Effector memory CD4-positive, alpha-beta T cell (primary cell): ENCODE data around the gene VARS2.
A peak's percentile ranks its signal among the peaks of the same experiment; 100 is the strongest.
"Not testable (repeated sequence)": the region's sequence is repeated elsewhere in the genome, so short reads cannot be mapped to it uniquely, and the experiment has no call there.

Experiments
- DNase-seq, 3 donors: peaks; one replicate each; pipeline ENCODE4 v3.0.0-alpha.2; 2020
- H3K27ac ChIP-seq: 2 replicates; pipeline ENCODE4 v1.7.0; 2013; ENCODE audit warnings: mild to moderate bottlenecking, low read length, moderate library complexity; ENCODE audit not compliant: insufficient read depth, poor library complexity, severe bottlenecking
- H3K27me3 ChIP-seq: replicated peaks from 2 replicates; pipeline ENCODE4 v1.7.0; 2013; ENCODE audit warnings: mild to moderate bottlenecking, low read length; ENCODE audit not compliant: insufficient read depth, control insufficient read depth, poor library complexity, severe bottlenecking
- H3K36me3 ChIP-seq: 2 replicates; pipeline ENCODE4 v1.7.0; 2013; ENCODE audit warnings: mild to moderate bottlenecking, low read length, moderate library complexity; ENCODE audit not compliant: control insufficient read depth, insufficient read depth
- H3K4me1 ChIP-seq: 2 replicates; pipeline ENCODE4 v1.7.0; 2013; ENCODE audit warnings: low read length, mild to moderate bottlenecking; ENCODE audit not compliant: control insufficient read depth, insufficient read depth, poor library complexity, severe bottlenecking
- H3K4me3 ChIP-seq: 2 replicates; pipeline ENCODE4 v1.7.0; 2013; ENCODE audit warnings: low read length, low read depth, mild to moderate bottlenecking; ENCODE audit not compliant: insufficient read depth, poor library complexity, severe bottlenecking
- H3K9me3 ChIP-seq: 2 replicates; pipeline ENCODE4 v1.7.0; 2013; ENCODE audit warnings: mild to moderate bottlenecking, low read length, moderate library complexity; ENCODE audit not compliant: control insufficient read depth

VARS2 gene

DNA sequence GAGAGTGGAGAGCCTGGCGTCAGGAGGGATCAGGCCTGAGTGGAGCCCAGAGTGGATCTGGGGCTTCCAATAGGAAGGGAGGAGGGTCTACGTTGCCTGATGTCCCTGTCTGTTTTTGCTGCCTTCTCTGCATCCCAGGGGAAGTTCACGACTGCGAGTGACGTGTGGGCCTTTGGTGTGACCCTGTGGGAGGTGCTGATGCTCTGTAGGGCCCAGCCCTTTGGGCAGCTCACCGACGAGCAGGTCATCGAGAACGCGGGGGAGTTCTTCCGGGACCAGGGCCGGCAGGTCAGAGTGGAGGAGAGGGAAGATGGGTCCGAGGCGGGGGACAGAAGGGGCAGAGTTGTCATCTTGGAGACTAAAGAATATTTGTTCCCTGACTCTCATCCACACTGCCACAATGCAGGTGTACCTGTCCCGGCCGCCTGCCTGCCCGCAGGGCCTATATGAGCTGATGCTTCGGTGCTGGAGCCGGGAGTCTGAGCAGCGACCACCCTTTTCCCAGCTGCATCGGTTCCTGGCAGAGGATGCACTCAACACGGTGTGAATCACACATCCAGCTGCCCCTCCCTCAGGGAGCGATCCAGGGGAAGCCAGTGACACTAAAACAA, 15.2 kb upstream of the VARS2 start:
- no peak overlapping the region for H3K4me3 ChIP-seq
- DNase-seq: no peak
- H3K27ac ChIP-seq: no peak overlapping the region
- no peaks in the 10 kb centered on the region for H3K27me3 ChIP-seq
- no peaks in the 10 kb centered on the region for H3K9me3 ChIP-seq
- no peaks in the 10 kb centered on the region for H3K36me3 ChIP-seq
- H3K4me1 ChIP-seq: no peaks in the 10 kb centered on the region

DNA sequence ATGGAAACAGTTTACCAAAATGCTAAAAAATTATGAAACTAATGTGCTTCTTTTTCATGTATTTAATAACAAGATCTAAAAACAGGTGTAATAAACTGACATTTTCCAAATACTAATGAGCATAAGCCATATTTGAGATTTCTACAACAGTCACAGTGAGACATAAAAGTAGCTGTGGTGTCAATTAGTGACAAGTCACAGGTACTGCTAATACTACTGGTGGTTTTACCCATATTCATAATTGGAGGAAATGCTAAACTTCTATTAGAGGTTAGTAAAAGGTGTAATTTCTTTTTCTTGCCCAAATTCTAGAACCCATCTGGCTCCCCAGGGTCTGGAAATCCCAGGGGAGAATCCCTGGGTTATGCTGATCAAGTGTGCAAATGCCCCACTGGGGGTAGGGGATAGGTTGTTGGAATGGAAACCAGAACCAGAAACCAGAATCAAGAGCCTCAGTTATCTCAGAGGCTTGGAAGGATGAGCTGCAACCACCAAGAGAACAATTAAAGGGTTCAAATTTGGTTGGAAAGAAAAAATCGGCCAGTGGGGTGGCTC, 13.1 kb upstream of the VARS2 start:
- Histone ChIP-seq H3K27ac (no peak overlapping the region), H3K4me3 (no peak overlapping the region), H3K36me3 (no peaks in the 10 kb centered on the region), H3K4me1 (no peaks in the 10 kb centered on the region), H3K27me3 (no peaks in the 10 kb centered on the region), H3K9me3 (no peaks in the 10 kb centered on the region)
- DNase-seq: no peak

DNA sequence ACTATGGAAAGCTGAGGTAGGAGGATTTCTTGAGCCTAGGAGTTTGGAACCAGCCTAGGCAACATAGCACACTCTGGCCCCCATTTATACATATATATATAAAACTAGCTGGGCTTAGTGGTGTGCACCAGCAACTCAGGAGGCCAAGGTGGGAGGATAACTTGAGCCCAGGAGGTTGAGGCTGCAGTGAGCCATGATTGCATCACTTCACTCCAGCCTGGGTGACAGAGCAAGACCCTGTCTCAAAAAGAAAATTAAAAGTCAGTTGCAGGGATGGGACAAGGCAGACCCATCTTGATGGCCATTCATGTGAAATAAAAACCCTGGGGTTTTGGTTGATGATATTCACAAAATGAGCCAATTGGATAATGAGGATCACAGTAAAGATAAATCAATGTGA, 12.6 kb upstream of the VARS2 start:
- H3K27me3 ChIP-seq: no peaks in the 10 kb centered on the region
- H3K4me1 ChIP-seq: no peaks in the 10 kb centered on the region
- H3K4me3 ChIP-seq: no peak overlapping the region
- H3K36me3 ChIP-seq: no peaks in the 10 kb centered on the region
- no peaks in the 10 kb centered on the region for H3K9me3 ChIP-seq
- H3K27ac ChIP-seq: no peak overlapping the region
- no peak for DNase-seq

DNA sequence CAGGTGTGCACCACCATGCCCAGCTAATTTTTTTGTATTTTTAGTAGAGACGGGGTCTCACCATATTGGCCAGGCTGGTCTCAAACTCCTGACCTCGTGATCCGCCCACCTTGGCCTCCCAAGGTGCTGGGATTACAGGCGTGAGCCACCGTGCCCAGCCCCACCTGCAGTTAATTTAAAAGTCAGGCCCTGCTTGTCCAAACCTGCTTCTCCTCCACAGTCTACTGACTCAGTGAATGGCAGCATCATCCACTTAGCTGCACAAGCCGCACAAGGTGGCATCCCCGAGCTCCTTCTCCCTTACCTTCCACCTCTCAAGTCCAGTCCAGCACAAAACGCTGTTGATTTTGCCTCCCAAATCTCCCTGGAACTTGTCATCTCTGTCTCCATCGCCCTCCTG, 11.8 kb upstream of the VARS2 start:
- H3K9me3 ChIP-seq, H3K36me3 ChIP-seq, H3K4me3 ChIP-seq, H3K4me1 ChIP-seq, DNase-seq, H3K27me3 ChIP-seq, H3K27ac ChIP-seq: not testable (repeated sequence)

DNA sequence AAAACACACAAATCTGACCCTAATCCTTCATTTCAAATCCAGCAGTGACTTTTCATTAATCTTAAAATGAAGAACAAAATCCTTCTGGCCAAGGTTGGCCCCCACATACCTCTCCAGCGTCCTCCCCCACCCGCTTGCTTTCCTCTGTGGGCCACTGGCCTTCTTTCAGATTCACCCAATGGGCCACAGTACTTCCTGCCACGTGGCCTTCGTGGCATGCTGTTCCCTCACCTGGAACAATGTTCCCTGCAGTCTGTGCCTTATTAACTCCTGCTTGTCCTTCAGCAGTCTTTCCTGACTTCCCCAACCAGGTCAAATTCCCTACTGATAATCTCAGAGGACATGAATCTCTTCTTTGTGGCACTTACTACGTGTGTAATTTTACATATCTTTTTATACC, 11.3 kb upstream of the VARS2 start:
- no peaks in the 10 kb centered on the region for H3K36me3 ChIP-seq
- H3K27me3 ChIP-seq: no peaks in the 10 kb centered on the region
- DNase-seq: no peak
- H3K9me3 ChIP-seq: no peaks in the 10 kb centered on the region
- H3K27ac ChIP-seq: no peak overlapping the region
- no peak overlapping the region for H3K4me3 ChIP-seq
- H3K4me1 ChIP-seq: no peaks in the 10 kb centered on the region

DNA sequence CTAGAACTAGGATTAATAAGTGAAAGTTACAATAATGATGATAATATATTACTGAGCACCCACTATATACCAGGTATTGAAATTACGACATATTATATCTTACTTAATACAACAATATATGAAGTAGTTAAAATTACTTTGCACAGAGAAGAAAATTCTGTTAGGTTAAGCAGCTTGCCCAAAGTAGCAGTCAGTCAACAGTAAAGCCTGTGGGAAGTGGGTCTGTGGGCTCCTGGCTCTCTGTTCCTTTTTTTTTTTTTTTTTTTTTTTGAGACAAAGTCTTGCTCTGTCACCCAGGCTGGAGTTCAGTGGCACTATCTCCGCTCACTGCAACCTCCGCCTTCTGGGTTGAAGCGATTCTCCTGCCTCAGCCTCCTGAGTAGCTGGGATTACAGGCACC, 10.8 kb upstream of the VARS2 start:
- H3K27ac ChIP-seq: no peak overlapping the region

DNA sequence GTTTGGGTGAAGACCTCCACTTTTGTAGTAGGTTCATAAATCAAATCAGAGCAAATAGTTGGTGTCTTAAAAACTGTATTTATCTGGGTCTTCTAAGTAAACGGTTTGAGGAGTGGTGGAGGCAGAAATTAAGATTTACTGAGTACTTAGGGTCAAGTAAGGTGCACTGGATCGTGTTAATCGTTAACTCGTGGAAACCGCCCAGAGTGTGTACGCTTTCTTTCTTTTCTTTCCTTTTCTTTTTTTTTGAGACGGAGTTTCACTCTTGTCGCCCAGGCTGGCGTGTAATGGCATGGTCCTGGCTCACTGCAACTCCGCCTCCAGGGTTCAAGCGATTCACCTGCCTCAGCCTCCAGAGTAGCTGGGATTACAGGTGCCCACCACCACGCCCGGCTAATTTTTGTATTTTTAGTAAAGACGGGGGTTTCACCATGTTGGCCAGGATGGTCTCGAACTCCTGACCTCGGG, 6.7 kb upstream of the VARS2 start:
- H3K27me3 ChIP-seq, H3K4me1 ChIP-seq, H3K36me3 ChIP-seq, DNase-seq, H3K27ac ChIP-seq, H3K9me3 ChIP-seq: not testable (repeated sequence)
- peak overlapping the region; percentile 84 for H3K4me3 ChIP-seq

More for the DNA sequence above, 10.8 kb upstream of the VARS2 start:
- Histone ChIP-seq H3K4me3 (no peak overlapping the region), H3K4me1 (no peaks in the 10 kb centered on the region), H3K36me3 (no peaks in the 10 kb centered on the region), H3K27me3 (no peaks in the 10 kb centered on the region), H3K9me3 (no peaks in the 10 kb centered on the region)
- DNase-seq: no peak

- Histone ChIP-seq H3K36me3 (peaks cover 5% of the 10 kb centered on the region), H3K27me3 (no peaks in the 10 kb centered on the region), H3K4me1 (peaks cover 6% of the 10 kb centered on the region), H3K27ac (no peak within 1 kb of the TSS), H3K9me3 (no peaks in the 10 kb centered on the region), H3K4me3 (peak within 1 kb of the TSS; percentile 84)
- peak; percentile 82 to 91 (median 91) for DNase-seq
Observed at GRCh38 chr6:30907758-30908591, 6.1 kb upstream of the VARS2 start, which contains the start of gene GTF2H4. Gene GTF2H4, plus strand, starts transcription at chr6:30908207.

DNA sequence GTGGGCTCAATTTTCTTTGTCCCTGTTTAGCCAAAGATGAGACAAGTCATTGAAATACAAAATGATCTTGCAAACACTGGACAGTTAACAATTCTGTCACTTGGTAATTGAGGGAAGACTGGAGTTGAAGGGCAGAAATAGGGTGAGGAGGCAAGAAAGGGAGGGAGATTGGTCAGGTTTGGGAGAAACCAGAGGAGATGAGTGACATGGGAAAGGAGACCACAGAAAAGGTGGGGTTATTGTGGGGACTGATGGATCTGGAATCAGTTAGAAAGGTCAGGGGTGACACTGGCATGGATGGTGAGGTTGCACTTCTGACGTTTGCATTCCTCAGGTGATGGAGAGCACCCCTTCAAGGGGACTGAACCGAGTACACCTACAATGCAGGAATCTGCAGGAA, 5.3 kb upstream of the VARS2 start:
- no peak overlapping the region for H3K27ac ChIP-seq
- DNase-seq: no peak
- no peaks in the 10 kb centered on the region for H3K27me3 ChIP-seq
- peak overlapping the region; percentile 84 for H3K4me3 ChIP-seq
- H3K36me3 ChIP-seq: peaks cover 5% of the 10 kb centered on the region
- H3K9me3 ChIP-seq: no peaks in the 10 kb centered on the region
- peaks cover 11% of the 10 kb centered on the region for H3K4me1 ChIP-seq

- not testable (repeated sequence) for H3K27me3 ChIP-seq, DNase-seq, H3K4me3 ChIP-seq
Observed at GRCh38 chr6:30910473-30910872, 3.6 kb upstream of the VARS2 start.

More at GRCh38 chr6:30910473-30910872, 3.6 kb upstream of the VARS2 start:
- not testable (repeated sequence) for H3K9me3 ChIP-seq, H3K27ac ChIP-seq, H3K36me3 ChIP-seq
- peaks cover 22% of the 10 kb centered on the region for H3K4me1 ChIP-seq
